LHCN-M2 (cell line): Measurements from ENCODE around the gene RRBP1. TPM values are rescaled to one million over a fixed set of nuclear protein-coding genes. Genes with fewer than 3 reads are reported as not detected.
A peak's percentile ranks its signal among the peaks of the same experiment; 100 is the strongest.

Source experiments
- DNase-seq: peaks from one replicate; pipeline ENCODE4 v3.0.0-alpha.2; 2012; ENCODE audit warnings: low read depth
- polyA plus RNA-seq: library from polyadenylated mRNA; unstranded; fragments of >200 nt; gene quantifications from one replicate; pipeline ENCODE4 v1.2.1, GENCODE V29; 2012; ENCODE audit warnings: missing spikeins
- total RNA-seq: library from RNA; depleted of rRNA; stranded (reverse); fragments of >200 nt; gene quantifications from 2 replicates; pipeline ENCODE4 v1.2.3, GENCODE V29; 2014; rRNA removed

RRBP1 gene, protein sequence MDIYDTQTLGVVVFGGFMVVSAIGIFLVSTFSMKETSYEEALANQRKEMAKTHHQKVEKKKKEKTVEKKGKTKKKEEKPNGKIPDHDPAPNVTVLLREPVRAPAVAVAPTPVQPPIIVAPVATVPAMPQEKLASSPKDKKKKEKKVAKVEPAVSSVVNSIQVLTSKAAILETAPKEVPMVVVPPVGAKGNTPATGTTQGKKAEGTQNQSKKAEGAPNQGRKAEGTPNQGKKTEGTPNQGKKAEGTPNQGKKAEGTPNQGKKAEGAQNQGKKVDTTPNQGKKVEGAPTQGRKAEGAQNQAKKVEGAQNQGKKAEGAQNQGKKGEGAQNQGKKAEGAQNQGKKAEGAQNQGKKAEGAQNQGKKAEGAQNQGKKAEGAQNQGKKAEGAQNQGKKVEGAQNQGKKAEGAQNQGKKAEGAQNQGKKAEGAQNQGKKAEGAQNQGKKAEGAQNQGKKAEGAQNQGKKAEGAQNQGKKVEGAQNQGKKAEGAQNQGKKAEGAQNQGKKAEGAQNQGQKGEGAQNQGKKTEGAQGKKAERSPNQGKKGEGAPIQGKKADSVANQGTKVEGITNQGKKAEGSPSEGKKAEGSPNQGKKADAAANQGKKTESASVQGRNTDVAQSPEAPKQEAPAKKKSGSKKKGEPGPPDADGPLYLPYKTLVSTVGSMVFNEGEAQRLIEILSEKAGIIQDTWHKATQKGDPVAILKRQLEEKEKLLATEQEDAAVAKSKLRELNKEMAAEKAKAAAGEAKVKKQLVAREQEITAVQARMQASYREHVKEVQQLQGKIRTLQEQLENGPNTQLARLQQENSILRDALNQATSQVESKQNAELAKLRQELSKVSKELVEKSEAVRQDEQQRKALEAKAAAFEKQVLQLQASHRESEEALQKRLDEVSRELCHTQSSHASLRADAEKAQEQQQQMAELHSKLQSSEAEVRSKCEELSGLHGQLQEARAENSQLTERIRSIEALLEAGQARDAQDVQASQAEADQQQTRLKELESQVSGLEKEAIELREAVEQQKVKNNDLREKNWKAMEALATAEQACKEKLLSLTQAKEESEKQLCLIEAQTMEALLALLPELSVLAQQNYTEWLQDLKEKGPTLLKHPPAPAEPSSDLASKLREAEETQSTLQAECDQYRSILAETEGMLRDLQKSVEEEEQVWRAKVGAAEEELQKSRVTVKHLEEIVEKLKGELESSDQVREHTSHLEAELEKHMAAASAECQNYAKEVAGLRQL (N-terminal part only)
- 154 and 160 TPM in 2 replicates for total RNA-seq
- polyA plus RNA-seq = 139 TPM

DNA sequence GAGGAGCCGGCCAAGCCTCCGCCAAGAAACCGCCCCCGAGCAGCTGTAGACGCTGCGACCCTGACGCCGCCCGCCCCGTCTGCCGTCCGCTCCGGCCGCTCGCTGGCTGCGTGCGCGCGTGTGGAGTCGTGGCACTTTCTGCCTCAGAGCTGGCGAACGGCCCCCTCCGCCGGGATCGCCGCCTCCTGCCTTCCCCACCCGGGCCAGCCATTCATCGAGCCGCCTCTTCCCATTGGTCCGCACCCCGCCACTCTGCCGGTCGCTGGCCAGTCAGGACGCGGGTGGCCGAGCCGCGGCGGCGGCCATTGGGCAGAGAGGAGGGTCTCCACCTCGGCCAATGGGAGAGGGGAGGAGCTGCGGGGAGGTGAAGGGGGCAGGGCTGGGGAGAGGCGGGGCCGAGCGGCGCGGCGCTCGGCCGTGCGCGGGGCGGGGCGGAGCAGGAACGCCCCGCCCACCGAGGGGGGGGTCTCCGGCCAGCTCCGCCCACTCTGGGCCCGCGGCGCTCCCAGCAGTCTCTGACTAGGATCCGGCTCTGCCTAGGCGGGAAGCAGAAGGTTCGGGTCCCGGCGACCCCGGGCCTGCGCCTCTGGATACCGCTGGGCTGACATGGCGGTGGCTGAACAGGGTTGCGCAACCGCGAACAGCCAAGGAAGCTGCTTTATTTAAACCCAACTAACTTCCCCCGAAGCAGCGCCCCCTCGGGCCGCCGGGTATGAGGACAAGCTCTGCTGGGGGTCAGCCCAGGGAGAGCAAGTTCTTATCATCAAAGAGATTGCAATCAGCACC is at the start of gene RRBP1:
TSS of gene RRBP1 (minus strand) at position 140 of the 786 bp plus-strand sequence. CDS start 21,735 bp downstream, outside the sequence.
- peak; percentile 97 for DNase-seq

DNA sequence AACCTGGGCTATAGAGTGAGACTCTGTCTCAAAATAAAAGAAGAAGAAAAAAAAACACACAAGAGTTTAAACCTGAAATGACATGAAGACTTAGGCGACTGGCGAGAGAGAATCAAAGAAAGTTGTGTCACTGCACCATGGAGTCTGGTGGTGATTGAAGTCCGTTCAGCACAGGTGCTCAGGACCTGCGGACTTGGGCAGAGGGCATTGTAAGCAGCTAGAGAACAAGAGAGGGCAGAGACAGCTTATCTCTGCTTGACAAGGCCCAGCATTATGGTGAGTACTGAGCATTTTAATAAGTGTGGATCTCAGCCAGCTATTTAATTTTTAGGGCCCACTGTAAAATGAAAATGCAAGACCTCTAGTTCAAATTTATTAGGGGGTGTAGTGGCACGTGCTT is 49.2 kb upstream of the RRBP1 start:
- no peak for DNase-seq

DNA sequence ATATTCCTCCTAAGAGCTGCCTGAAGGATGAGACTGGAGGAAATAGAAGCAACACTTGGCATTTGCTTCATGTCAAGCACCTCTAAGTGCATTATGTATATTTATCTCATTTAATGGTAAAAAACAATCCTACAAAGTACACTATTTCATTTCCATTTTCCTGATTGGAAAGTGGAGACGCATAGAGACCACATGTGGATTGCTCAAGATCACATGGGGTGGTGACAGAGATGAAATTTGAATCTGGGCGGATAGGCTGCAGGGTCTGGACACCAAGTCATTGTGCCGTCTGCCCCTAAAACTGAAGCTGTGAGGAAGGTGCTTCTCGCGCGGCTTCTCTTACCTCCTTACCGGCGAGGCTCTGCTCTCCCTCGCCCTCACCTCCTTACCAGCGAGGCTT is 48.0 kb upstream of the RRBP1 start:
- DNase-seq = no peak

DNA sequence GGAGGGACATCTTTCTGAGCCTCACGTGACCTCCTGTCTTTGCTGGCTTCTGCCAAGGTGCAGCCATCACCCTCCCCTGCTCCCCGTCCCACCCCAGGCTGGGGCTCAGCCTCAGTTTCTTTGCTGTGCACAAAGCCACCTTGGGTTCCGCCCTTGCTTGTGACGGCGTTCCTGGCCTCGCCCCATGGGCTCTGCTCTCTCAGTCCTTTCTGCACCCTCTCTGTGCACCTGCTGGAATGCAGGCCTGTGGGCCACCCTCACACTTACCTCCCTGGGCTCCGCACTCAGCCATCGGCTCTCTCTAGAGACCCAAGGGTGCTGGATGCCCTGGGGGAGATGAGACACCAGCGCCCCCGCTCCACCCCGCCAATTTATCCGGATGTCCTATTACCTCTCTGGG is 46.0 kb upstream of the RRBP1 start:
- no peak for DNase-seq

DNA sequence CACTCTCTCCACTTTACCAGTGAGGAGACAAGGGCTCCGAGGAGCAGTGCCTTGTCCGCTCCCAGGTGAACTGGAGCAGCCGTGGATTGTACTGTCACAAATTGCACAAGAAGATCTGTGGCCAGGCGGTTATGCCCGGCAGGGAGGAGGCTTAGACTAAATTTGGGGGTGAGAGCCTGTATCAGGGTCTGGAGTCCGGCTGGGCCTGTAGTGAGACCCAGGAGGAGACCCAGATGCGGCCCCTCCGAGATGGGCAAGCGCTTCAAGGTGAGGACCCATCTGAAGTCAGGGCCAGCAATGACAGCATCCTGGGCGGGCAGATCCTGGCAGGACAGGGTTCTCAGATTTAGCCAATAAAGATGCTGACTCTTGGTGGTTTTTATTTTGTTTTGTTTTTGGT is 45.3 kb upstream of the RRBP1 start:
- no peak for DNase-seq

DNA sequence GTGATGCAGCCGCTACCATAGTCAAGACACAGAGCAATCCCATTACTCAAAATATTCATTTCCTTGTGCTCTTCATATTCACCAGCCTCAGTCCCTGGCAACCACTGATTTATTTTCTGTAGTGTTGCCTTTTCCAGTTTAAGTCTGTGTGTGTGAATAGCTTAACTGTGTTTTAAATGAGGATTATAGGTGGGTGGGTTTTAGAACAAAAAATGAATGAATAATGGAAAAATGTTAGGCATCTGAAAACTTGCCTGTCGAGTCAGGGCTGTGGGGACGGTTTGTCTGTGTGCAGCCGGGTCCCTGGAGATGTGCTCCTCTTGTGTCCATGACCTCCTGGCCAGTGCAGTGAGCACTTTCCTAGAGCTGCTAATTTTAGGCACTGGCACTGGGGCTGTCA is 44.9 kb upstream of the RRBP1 start:
- no peak for DNase-seq

DNA sequence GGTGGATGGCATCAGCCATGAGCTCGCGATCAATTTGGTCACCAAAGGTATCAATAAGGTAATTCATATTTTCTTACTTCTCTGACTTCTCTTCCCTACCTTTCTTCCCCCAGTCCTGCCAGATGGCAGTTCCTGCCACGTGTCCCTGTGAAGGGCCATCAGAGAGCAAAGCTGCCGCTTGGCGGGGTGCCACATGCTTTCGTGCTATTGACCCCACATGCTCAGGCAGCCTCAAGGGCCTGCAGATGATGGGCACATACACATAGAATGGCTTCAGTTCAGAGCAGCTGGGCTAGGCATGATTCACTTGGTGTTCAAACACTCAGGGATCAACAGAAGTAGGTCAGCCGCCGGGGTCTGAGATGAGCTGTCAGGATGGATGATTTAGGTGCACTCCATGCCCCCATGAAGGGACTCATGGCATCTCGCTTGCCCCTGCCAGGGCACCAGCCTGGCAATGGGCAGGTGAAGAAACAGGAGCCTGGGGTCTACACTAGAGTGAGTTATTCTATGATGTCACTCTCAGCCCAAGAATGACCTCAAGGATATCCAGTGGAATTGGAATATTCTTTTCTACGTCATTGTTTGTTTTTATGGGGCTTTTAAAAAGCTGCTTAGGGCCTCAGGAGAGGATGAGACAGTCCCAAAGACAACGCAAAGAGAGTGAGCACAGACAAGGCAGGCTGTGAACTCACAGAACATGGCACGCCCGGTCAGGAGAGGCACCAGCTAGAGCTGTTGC is 43.2 kb upstream of the RRBP1 start:
- DNase-seq = peak; percentile 54

DNA sequence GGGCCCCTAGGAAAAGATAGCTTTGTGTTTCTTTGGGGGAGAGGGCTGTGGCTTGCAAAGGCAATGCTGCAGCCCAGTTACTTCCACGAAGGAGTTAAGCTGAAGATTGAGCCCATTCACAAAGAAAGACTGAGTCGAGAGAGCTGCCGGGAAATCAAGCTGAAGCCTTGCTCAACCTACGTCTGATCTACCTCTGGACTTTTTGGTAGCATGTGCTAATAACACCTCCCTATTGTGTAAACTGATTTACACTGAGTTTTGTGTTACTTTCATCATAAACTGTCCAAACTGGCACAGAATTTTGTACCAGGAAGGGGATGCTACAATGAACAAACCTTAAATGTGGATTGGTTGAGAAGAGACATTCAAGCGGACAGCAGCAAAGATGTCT is 41.3 kb upstream of the RRBP1 start:
- DNase-seq = no peak

DNA sequence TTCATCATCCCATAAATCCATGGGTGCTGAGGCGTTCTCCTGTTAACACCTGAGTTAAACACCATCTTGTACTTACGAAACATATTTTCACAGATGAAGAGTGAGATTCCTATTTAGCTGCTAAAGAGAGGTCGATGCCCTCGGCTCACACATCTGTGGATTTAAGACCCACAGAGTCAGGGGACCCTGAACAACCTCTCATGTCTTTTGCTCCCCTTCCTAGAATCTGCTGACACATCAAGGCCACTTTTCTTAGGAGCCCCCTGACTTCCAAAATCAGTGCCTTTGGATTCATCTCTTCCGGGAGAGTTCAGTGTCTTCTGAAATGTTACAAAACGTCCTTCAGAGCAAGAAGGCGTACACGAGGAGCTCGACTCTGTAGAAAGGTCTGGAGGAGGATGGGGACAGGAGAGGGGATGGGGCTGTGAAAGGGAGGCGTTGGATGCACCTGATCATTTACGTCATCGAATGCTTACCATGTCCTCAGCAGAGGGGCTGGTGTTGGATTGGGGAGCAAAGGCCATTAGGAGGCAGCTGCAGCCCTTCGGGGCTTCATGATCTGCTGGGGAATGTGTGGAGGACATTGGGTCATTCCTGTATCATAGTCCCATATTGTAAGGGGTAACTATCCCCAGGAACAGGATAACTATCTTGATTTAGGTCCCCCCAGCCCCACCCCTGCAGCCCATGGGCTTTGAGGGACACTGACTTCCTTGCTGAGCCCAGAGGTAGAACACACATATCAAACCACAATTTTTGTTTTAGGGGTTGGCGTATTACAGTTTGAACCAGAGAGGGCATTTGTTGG is 40.7 kb upstream of the RRBP1 start:
- no peak for DNase-seq

DNA sequence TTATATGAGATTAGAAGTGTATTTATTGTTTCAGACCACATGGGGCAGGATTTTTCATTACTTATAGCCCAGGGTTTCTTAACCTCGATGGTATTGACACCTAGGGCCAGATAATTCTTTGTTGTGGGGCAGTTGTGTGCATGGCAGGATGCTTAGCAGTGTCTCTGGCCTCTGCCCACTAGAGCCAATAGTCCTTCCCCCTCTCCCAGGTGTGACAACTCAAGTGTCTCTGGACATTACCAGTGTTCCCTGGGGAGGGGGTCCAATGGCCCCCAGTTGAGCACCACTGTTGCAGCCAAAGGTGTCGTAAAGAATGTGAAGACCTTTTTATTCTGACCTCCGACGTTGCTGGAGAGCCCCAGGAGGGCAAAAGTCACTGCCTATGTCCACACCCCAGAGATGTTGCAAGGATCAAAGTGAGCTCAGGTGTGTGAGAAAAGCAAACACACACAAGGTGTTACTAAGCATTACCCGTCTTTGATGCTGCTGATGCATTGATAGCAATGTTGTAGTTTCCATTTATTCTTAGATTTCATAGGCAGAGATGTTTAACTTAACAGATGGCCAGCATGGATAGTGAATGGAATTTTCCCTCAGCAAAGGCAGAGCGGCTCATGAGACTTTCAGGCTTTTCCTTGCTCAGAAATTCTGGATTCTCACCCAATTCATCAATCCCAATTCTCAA is 39.9 kb upstream of the RRBP1 start:
- DNase-seq = no peak

DNA sequence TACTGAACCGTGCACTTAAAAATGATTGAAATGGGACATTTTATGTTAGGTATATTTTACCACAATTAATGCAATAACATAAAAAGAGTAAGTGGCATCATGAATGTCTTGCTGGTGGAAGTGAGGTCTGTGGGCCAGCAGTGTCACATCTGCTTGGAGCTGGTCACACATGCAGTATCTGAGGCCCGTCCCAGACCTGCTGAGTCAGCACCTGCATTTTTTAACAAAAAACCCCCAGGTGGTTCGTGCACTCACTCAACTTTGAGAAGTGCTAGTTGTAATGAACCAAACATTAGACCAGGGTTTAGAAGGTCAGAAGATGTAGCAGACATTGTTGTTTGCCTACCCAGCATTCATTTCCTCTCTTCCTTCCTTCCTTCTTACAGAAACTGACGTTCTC is 38.7 kb upstream of the RRBP1 start:
- DNase-seq = no peak

DNA sequence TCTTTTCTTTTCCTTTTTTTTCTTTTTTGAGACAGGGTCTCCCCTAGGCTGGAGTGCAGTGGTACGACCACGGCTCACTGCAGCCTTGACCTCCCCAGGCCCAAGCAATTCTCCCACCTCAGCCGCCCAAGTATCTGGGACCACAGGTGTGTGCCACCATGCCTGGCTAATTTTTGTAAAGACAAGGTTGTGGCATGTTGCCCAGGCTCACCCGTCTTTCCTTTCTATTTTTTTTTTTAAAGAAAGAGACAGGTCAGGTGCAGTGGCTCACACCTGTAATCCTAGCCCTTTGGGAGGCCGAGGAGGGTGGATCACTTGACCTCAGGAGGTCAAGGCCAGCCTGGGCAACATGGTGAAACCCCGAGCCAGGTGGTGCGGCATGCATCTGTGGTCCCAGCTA is 34.3 kb upstream of the RRBP1 start:
- no peak for DNase-seq

DNA sequence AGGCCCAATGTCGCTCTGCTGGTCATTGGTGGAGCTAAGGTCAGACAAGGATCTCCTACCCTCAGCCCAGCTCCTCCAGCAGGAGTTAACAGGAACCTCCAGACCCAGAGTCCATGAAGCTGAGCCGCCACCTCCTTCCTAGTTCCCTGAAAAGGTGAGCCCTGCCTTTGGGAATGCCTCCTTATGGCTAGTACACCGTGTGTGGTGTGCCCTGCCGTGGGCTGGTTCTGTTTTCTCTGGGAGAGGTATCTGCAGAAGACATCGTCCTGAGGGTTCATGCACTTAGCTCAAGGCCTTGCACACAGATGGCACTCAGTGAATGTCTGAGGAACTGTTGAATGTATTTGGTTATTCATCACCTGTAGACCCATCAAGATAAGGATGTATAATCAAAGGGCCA is 33.0 kb upstream of the RRBP1 start:
- DNase-seq = no peak

DNA sequence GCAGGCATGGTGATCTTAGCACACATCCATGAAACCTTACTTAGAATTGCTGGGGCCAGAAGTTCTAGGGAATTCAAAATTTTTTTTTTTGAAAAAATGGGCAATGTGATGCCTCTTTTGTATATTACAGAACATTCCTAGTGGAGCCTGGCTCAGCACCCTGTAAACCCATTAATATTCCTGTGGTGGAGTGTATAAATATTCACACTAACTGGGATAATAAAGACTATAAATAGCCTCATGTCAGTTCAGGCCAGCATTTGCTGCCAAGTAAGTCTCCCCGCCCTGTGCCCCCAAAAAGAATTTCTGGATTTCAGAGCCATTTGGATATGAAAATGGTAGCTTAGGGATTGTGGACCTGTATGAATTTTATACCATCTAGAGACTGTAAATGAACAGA is 32.6 kb upstream of the RRBP1 start:
- DNase-seq = no peak

DNA sequence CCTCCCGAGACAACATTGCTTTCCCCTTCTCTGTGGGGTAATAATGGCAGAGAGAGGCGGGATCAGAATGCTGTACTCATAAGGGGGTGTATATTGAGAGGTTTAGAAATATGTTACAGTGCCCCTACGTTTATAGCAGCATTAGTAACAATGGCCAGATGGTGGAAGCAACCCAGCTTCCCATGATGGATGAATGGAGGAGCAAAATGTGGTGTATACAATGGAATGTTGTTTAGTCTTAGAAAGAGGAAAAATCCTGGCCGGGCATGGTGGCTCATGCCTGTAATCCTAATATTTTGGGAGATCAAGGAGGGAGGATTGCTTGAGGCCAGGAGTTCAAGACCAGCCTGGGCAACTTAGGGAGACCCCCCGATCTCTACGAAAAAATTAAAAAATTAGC is 30.7 kb upstream of the RRBP1 start:
- no peak for DNase-seq

DNA sequence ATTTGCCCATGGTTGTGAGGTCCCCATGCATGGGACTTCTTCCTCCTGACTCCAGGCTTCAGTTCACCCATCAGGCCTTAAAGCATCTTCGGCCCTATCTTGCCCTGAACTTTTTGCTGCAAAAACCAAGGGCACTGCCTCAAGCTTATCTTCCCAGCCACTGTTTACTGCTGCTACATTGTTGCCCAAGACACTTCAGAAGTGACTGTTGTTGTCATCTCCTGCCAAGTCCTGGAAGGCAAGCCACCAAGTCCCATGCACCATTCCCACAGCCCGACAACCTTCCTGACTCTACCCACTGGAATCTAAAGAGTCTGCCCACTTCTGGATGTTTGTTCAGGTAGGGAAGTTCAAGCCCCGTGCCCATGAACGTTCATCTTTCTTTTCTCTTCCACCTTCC is 30.2 kb upstream of the RRBP1 start:
- DNase-seq = no peak

DNA sequence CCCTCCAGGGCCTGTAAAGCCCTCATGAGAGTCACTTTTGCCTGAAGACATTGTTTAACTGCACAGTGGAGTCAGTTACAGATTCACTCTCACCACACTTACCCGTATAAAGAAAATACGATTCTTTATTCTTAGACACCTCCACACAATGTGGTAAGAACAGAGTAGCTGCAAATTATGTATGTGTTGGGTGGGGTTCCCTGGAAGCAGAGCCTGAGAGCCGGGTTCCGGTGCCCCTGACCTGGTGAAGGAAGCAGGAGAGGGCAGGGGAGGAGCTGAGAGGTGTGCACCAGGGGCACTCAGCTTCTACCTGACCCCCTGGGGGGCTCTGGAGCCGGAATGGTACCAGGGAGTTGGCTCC is 29.2 kb upstream of the RRBP1 start:
- no peak for DNase-seq

DNA sequence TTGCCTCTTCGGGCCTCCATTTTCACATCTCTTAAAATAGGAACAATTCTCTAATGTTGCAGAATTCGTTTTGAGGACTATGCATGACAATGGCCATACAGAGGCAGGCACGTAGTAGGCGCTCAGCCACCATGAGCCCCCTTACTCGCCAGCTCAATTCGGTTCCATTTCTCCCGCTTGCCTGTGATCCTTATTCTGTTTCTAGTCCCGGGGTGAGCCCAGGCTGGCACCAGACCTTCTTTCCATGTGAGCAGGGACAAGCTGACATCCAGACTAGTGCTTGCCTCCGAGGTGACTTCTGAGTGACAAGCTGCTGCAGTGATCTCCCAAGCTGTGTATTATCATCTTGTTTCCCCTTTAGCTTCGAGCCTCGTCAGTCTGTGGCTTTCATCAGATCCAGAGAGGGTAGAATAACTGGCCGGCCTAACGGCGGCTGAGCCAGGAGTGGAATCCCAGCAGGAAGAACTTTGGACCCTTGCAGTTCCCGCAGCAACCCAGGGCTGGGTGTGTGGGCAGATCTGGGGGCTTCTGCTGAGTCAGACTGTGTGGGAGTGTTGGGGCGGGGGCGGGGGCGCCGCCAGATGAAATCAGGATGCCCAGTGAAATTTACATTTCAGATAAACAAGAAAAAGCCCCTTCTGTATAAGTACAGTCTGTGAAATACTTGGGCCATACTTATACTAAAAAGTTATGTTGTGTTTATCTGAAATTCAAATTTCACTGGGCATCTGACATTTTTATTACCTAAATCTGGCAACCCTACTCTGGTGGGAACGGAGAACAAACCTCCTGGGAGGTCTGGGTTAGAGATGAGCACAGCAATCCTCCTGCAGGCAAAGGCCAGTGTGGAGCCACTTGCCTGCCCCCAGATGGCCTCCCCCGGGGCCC is 28.6 kb upstream of the RRBP1 start:
- DNase-seq = no peak
